Measurements from ENCODE around the gene EXT2.

- TF ChIP-seq POLR2AphosphoS5 (IDR thresholded peaks at IDR 0.05; ENCODE audit: low read depth) (no peak), CTCF (conservative IDR thresholded peaks at IDR 0.05; ENCODE audit: low read depth in 2 of 2) (no peak), EZH2 (IDR thresholded peaks at IDR 0.05; ENCODE audit: low read depth, unreplicated experiment) (no peak), NANOG (IDR thresholded peaks at IDR 0.05; ENCODE audit: borderline replicate concordance) (no peak), EZH2phosphoT487 (IDR thresholded peaks at IDR 0.05; ENCODE audit: unreplicated experiment) (no peak), REST (IDR thresholded peaks at IDR 0.05; ENCODE audit: unreplicated experiment) (no peak), CREB1 (CRISPR knock-in tag; IDR thresholded peaks at IDR 0.05; ENCODE audit: low read depth) (no peak), ZNF462 (CRISPR knock-in tag; IDR thresholded peaks at IDR 0.05) (no peak), ZNF331 (CRISPR knock-in tag; IDR thresholded peaks at IDR 0.05; ENCODE audit: low read depth) (no peak), STAT1 (IDR thresholded peaks at IDR 0.05; ENCODE audit: unreplicated experiment) (no peak), ETS1 (IDR thresholded peaks at IDR 0.05) (no peak), JUNB (IDR thresholded peaks at IDR 0.05; ENCODE audit: unreplicated experiment) (no peak)
Observed at GRCh38 chr11:44261800-44262591, 166.5 kb downstream of the EXT2 start.
